Memory B cell (primary cell): ENCODE results near the gene KIF16B.
"Not testable (repeated sequence)": the region's sequence is repeated elsewhere in the genome, so short reads cannot be mapped to it uniquely, and the experiment has no call there.

Experiments
- ATAC-seq: fragments of 150-1000 bp; cut with Tn5 transposase; 2 replicates; pipeline ENCODE4 v1.10.0; 2021; ENCODE audit warnings: low read depth, mild to moderate bottlenecking, moderate library complexity
- DNase-seq, 2 donors: peaks; one replicate each; pipeline ENCODE4 v3.0.0; 2022; ENCODE audit warnings: low spot score in 2 of 2
- H3K27ac Mint-ChIP-seq: one replicate; pipeline ENCODE4 v1.8.0; 2022; ENCODE audit warnings: mild to moderate bottlenecking, moderate library complexity, mixed read lengths
- H3K27me3 Mint-ChIP-seq: one replicate; pipeline ENCODE4 v1.8.0; 2022; ENCODE audit warnings: mixed read lengths
- H3K36me3 Mint-ChIP-seq: one replicate; pipeline ENCODE4 v1.8.0; 2022; ENCODE audit warnings: mild to moderate bottlenecking, mixed read lengths
- H3K4me1 Mint-ChIP-seq: one replicate; pipeline ENCODE4 v1.8.0; 2022; ENCODE audit warnings: mixed read lengths
- H3K4me3 Mint-ChIP-seq: one replicate; pipeline ENCODE4 v1.8.0; 2022; ENCODE audit warnings: mild to moderate bottlenecking, moderate library complexity, mixed read lengths
- H3K9me3 Mint-ChIP-seq: one replicate; pipeline ENCODE4 v1.8.0; 2022; ENCODE audit warnings: mixed read lengths

Gene KIF16B

DNA sequence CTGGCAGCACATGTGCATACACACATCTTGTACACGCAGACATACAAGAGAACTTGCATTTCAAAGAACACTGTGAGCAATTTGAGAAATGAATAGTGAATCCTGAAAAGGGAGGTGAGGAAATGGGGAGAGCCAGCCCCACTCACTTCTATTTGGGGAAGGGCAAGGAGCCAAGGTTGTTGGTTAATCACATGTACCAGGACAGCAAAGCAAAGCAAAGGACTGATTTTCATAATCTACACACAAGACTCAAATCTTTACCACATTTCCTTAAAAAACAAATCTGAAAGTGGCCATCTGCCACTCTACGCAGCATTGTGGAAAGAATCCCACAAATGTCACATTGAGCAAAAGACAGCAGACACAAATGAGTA is 35.0 kb upstream of the KIF16B start:
- H3K27me3 Mint-ChIP-seq = peaks cover 6% of the 10 kb centered on the region
- H3K36me3 Mint-ChIP-seq = no peaks in the 10 kb centered on the region
- DNase-seq = no peak
- no peaks in the 10 kb centered on the region for H3K9me3 Mint-ChIP-seq
- H3K27ac Mint-ChIP-seq = no peak overlapping the region
- no peak for ATAC-seq
- no peak overlapping the region for H3K4me3 Mint-ChIP-seq
- H3K4me1 Mint-ChIP-seq = no peaks in the 10 kb centered on the region

DNA sequence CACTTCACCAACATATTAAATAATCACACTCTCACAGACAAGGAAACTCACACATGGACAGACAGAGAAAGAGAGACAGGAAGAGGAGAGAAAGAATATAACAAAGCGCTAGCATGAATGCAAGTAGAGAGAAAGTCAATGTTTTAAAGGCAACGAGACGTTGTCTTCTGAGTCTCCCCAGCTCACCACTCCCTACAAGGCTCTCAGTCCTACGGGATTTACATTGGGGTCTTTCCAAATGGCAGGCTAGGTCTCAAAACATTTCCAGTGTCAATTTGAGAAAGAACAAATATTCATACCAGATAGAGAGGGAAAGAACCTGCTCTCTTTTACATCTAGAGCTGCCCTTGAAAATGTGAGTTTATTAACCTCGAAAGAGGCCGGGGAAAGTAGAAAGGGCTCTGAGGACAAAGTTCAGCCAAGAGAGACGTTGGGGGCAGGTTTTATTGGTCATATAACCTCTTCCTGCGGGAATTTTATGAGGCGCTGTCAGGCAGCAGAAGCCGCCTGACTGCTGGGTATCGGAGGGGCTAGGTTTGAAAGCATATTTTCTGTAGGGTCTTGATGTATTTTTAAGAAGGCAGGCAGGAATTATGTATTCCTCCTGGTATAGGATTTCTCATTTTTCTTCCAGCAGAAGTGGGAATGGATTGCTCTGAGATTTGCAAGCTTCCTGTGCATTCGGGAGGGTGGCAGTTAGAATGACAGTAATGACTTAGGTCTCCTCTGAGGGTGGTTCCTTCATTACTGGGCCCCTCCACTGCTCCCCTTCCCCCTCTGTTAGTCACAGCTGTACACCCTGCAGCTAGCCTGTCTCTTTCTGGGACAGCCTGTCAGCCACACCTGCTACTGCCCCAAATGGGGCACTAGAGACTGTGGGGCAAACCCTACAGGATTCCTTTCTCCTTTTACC is 34.4 kb upstream of the KIF16B start:
- Mint-ChIP-seq H3K27ac (no peak overlapping the region), H3K9me3 (no peaks in the 10 kb centered on the region), H3K36me3 (no peaks in the 10 kb centered on the region)

DNA sequence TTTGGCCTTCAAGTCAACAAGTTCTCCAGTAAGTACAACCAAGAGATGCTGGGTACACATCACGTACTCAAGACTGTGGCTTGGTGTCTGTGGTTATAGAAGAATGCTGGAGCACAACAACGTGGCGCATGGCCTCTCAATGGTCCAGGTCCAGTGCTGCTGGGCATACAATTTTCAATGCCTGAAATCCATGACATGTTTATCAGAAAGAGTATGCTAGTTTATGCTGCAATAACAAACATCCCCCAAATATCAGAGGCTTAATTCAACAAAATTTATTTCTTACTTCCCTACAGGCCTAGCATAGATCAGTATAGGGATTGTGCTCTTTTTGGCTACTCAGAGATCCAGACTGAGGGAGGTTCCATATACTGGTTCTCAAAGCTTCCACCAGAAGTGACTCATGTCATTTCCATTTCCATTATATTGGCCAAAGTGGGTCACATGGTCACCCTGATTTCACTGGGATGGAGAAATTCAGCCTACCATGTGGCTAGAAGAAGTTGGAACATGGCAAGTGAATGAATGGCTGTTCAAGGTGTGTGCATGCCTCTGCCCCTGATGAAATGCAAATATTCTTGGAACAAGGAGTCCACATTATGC is 33.3 kb upstream of the KIF16B start:
- no peak for DNase-seq
- Mint-ChIP-seq H3K27me3 (peaks cover 7% of the 10 kb centered on the region), H3K9me3 (no peaks in the 10 kb centered on the region), H3K36me3 (no peaks in the 10 kb centered on the region), H3K4me3 (no peak overlapping the region), H3K27ac (no peak overlapping the region), H3K4me1 (no peaks in the 10 kb centered on the region)
- no peak for ATAC-seq

More for the DNA sequence above, 34.4 kb upstream of the KIF16B start:
- DNase-seq (no peak), ATAC-seq (no peak)
- no peak overlapping the region for H3K4me3 Mint-ChIP-seq
- H3K27me3 Mint-ChIP-seq = peaks cover 6% of the 10 kb centered on the region
- no peaks in the 10 kb centered on the region for H3K4me1 Mint-ChIP-seq

DNA sequence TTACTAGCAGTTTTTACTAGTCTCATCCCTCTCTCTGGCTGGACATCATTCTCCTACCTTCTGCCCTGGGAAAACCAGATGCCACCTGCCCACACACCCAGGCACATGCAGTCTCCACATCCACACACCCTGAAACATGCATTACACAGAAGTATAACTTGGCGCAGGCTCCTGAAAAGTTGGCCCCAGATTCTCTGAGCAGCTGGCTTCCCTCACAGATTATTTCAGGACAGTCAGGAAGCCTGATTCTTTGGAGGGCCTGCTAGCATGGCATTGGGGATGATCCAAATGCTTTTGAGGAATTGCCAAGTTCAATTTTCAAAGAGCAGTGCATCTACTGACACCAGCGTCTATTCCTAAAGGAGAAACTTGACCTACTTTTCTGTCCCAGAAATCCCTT is 27.8 kb upstream of the KIF16B start:
- Mint-ChIP-seq H3K4me1 (no peaks in the 10 kb centered on the region), H3K27me3 (peaks cover 6% of the 10 kb centered on the region), H3K9me3 (no peaks in the 10 kb centered on the region), H3K4me3 (no peak overlapping the region), H3K27ac (no peak overlapping the region), H3K36me3 (no peaks in the 10 kb centered on the region)
- DNase-seq = no peak
- no peak for ATAC-seq

DNA sequence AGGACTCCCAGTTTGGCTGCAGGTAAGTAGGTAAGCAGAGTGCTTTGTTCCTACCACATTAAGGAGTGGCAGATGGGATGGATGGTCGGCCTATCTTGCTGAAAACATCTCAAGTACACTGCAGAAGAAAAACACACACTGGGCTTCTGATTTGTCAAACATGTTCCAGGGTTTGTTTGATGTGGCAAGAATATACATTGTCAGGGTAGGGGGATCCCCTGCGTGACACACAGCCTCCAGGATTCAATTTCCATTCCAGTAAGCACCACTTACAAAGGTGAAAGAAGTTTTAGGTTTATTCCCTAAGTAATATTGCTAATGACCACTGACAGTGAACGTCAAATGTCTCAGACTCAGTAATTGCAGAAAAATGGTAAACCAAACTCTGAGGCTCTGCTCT is 26.0 kb upstream of the KIF16B start:
- Mint-ChIP-seq H3K9me3 (no peaks in the 10 kb centered on the region), H3K36me3 (no peaks in the 10 kb centered on the region), H3K4me3 (no peak overlapping the region), H3K27me3 (peaks cover 9% of the 10 kb centered on the region), H3K27ac (no peak overlapping the region), H3K4me1 (no peaks in the 10 kb centered on the region)
- no peak for ATAC-seq
- DNase-seq = no peak

DNA sequence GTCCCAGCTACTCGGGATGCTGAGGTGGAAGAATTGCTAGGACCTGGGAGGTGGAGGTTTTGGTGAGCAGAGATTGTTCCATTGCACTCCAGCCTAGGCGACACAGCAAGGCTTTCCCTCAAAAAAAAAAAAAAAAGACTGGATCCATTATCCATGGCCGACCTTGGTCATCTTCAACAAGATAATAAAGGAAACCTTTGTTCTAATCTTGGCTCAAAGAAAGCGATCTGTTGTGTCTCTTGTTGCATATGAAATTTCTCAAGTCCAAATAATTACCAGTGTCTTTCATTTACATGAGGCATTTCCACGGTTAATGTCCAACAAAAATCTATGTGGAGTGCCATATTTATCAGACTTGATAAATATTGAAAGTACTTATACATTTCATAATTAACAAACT is 23.7 kb upstream of the KIF16B start:
- Mint-ChIP-seq H3K4me1 (no peaks in the 10 kb centered on the region), H3K27ac (no peak overlapping the region), H3K36me3 (no peaks in the 10 kb centered on the region), H3K4me3 (no peak overlapping the region), H3K9me3 (no peaks in the 10 kb centered on the region), H3K27me3 (peaks cover 13% of the 10 kb centered on the region)
- ATAC-seq = no peak
- DNase-seq = no peak

DNA sequence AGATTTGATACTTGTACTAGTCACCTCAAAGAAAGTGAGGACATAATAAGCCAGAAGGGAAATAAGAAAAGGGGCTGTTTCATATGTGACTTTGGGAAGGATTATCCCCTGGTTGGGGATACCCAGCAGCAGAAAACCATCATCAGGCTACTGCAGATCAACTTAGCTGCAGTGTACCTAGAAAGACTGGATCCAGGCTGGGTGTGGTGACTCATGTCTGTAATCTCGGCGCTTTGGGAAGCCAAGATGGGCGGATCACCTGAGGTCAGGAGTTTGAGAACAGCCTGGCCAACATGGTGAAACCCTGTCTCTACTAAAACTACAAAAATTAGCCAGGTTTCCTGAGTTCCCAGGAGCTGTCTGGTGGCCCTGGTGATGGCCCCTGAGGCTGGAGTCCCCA is 23.2 kb upstream of the KIF16B start:
- ATAC-seq, H3K4me1 Mint-ChIP-seq, DNase-seq, H3K9me3 Mint-ChIP-seq, H3K4me3 Mint-ChIP-seq, H3K36me3 Mint-ChIP-seq, H3K27ac Mint-ChIP-seq: not testable (repeated sequence)
- H3K27me3 Mint-ChIP-seq = peaks cover 10% of the 10 kb centered on the region

DNA sequence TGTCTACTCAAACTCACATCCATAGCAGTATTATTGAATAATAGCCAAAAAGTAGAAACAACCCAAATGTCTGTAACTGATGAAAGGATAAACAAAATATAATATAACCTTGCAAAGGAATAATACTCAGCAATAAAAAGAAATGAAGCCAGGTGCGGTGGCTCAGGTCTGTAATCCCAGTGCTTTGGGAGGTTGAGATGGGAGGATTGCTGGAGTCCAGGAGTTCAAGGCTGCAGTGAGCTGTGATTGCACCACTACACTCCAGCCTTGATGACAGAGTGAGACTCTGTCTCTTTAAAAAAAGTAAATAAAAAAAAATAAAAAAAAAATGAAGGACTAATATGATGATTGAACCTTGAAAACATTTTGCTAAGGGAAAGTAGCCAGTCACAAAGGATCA is 22.1 kb upstream of the KIF16B start:
- Mint-ChIP-seq H3K4me3 (no peak overlapping the region), H3K27ac (no peak overlapping the region), H3K9me3 (no peaks in the 10 kb centered on the region), H3K36me3 (no peaks in the 10 kb centered on the region), H3K4me1 (no peaks in the 10 kb centered on the region), H3K27me3 (peaks cover 14% of the 10 kb centered on the region)
- DNase-seq = no peak
- no peak for ATAC-seq

DNA sequence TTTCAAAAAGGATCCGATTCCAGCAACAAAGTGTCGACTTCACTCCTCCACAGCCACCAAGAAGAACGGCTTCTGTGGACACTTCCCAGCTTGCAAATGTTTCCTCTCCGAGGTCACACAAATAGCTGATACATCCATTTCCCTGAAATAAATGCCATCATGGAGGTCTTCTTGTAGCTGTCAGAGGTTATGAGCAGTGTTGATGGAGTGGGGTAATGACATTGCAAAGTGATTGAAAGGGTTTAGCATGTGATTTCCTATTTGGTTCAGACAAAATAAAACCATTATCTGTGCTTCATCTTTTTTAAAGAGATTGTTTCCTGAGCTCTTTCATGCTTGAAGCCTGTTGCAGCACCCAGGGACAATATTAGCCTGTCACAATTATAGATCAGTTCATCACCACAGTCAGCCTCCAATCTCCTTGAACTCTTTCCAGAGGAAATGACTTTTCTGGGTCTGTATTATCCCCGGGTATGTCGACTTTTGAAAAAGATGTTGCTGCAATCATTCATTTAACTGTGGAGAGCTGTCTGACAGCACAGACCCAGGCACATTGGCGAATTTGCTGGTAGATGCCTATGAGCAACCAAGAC is 16.9 kb upstream of the KIF16B start:
- Mint-ChIP-seq H3K9me3 (no peaks in the 10 kb centered on the region), H3K36me3 (no peaks in the 10 kb centered on the region), H3K4me3 (no peak overlapping the region), H3K27me3 (peaks cover 19% of the 10 kb centered on the region), H3K27ac (no peak overlapping the region), H3K4me1 (no peaks in the 10 kb centered on the region)
- ATAC-seq (no peak), DNase-seq (no peak)

DNA sequence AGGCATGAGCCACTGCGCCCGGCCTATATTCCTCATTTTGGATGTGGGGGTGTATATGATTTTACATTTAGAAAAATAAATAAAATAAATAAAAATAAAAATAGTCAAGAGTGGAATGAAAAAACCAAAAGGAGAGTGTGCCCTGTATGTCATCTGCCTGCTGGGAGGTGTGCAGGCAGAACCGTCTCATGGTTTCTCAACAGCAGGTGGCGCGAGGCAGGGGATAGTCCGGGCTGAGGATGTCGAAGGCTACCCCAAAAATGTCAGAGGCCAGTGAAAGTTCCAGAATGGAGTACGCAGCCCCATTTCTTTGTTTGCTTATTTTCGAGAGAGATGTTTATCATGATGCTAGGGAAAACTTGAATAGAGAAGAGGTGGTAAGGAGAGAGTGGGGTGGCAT is 16.4 kb upstream of the KIF16B start:
- Mint-ChIP-seq H3K9me3 (no peaks in the 10 kb centered on the region), H3K36me3 (no peaks in the 10 kb centered on the region), H3K27me3 (peaks cover 21% of the 10 kb centered on the region), H3K4me3 (no peak overlapping the region), H3K4me1 (no peaks in the 10 kb centered on the region), H3K27ac (no peak overlapping the region)
- ATAC-seq (no peak), DNase-seq (no peak)

DNA sequence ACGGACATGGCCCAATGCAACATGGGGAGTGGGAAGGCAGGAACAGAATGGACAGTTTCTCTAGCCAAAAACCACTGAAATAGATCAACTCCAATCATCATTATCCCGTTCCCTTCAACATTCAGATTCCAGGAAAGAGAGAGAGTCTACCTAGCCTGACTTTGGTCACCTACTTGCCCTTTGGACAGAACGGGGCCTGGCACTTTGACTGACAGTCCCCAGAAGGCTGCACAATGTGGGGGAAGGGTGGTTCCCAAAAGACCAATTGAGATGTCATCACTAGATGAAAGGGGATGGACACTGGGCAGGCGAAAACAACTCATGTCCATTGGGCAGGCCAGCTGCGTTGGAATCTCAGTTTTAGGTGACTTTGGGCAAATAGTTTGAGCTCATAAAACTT is 15.0 kb upstream of the KIF16B start:
- H3K4me1 Mint-ChIP-seq = no peaks in the 10 kb centered on the region
- ATAC-seq (no peak), DNase-seq (no peak)
- H3K9me3 Mint-ChIP-seq = no peaks in the 10 kb centered on the region
- H3K27me3 Mint-ChIP-seq = peaks cover 20% of the 10 kb centered on the region
- no peak overlapping the region for H3K4me3 Mint-ChIP-seq
- H3K27ac Mint-ChIP-seq = no peak overlapping the region
- H3K36me3 Mint-ChIP-seq = no peaks in the 10 kb centered on the region

DNA sequence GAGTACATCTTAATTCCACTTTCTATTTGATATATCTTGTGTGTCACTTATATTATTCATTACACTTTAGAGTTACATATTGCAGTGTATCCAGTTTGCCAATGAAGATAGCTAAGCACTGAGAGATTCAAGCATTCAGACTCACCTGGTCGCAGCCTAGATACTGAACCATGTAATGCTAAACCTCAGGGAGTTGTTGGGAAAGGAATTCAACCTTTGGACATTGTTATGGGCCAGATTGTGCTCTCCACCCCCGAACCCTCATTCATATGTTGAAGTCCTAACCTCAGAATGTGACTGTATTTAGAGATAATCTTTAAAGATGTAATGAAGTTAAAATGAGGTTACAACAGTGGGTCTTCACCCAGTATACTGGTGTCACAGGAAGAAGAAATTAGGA is 13.8 kb upstream of the KIF16B start:
- DNase-seq (no peak), ATAC-seq (no peak)
- H3K27me3 Mint-ChIP-seq = peaks cover 18% of the 10 kb centered on the region
- H3K27ac Mint-ChIP-seq = no peak overlapping the region
- no peak overlapping the region for H3K4me3 Mint-ChIP-seq
- no peaks in the 10 kb centered on the region for H3K4me1 Mint-ChIP-seq
- no peaks in the 10 kb centered on the region for H3K9me3 Mint-ChIP-seq
- H3K36me3 Mint-ChIP-seq = no peaks in the 10 kb centered on the region

DNA sequence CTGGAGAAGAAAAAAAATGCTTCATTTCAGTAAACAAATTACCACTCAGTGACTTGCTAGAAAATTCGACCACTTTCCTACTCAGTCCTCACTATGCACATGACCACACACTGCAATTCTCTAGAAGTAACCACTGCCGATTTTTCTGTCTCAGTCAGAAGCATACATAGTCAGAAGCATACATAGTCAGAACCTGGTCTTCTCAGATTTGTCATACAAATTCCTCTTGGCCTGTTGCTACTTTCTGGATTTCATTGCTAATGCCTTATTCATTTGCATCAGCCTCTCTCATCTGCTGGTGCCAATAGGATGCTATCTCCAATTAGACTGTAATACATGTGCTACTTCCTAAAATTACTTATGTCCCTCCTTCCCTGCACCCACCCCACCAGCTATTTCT is 10.2 kb upstream of the KIF16B start:
- no peak overlapping the region for H3K4me3 Mint-ChIP-seq
- no peak overlapping the region for H3K27ac Mint-ChIP-seq
- no peaks in the 10 kb centered on the region for H3K9me3 Mint-ChIP-seq
- H3K4me1 Mint-ChIP-seq = no peaks in the 10 kb centered on the region
- no peaks in the 10 kb centered on the region for H3K36me3 Mint-ChIP-seq
- DNase-seq (no peak), ATAC-seq (no peak)
- peaks cover 14% of the 10 kb centered on the region for H3K27me3 Mint-ChIP-seq

DNA sequence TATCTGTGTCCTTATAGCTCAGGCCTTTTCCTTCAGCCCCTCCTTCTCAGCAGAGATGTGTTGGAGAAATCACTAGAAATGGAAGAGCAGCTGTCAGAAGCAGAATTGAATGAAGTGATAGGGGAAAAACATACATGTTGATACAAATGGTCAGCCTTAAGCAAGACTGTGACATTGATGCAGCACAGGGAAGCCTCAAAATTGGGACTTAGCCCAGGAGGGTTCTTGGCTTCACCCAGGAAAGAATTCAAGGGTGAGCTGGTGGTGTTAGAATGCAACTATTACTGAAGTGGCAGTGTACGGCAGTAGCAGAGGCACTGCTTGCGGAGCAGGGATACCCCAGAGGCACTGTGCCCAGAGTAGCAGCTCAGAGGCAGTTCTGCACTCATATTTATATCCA is 8.0 kb upstream of the KIF16B start:
- Mint-ChIP-seq H3K9me3 (no peaks in the 10 kb centered on the region), H3K4me3 (no peak overlapping the region), H3K27ac (no peak overlapping the region), H3K36me3 (no peaks in the 10 kb centered on the region), H3K4me1 (no peaks in the 10 kb centered on the region), H3K27me3 (peaks cover 4% of the 10 kb centered on the region)
- no peak for DNase-seq
- no peak for ATAC-seq
